HG03064 (cell line): ENCODE data around the gene KCNA5.

Source experiments
- ATAC-seq: cut with Tn5 transposase; IDR thresholded peaks from one replicate; pipeline ENCODE4 v1.9.1; 2021; ENCODE audit warnings: low read depth; ENCODE audit not compliant: unreplicated experiment

Gene KCNA5

DNA sequence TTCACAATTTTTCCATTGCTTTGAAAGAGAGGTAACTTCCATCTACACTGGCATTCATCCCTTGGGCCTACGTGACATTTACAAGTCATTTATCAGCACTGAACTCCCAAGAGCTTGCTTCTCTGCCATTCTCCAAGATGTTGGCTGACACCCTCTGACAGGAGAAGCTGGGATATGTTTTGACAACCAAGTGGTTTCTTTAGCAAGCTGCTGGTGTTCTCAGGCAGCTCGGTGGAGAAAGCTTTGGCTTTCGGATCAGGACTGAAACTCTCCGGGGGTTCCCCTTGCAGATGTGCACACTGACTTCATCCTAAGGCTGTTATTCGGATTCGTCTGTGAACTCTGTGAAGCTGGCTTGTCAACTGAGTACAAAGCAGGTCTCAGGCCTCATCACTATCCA, 15.7 kb downstream of the KCNA5 start:
- no peak for ATAC-seq

DNA sequence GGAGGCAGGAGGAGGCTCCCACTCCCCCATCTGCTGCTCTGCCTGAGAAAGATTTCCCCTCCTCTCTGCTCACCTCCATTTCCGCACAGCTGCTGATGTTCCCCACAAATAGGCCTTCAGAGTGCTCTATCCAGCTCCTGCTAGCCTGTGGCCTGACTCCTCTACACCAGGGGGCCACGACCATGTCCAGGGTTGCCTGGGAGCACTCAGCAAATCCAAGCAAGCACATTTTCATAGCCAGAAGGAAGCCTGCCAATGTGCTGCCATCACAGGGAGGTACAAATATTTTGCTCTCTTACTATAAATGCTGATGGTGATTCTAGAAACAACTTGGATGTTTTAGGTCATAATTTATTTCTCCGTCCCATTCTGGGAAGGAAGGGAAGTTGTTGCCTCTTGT, 17.3 kb downstream of the KCNA5 start:
- no peak for ATAC-seq

DNA sequence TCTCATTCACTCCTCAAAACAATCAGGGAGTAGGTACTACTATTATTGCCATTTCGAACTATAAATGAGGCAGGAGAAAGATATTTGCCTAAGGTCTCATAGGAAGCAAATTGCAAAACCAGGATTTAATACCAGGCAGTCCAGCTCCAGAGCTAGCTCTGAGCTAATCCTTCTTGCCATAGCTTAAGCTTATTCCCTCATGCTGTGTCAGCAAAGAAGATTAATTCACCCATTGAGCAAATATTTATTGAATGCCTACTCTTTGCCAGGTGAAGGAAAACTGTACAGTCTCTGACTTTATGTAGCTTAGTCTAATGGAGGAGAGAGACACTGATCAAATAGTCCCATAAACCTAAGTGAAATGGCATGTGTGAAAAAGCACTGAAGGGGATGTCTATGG, 19.5 kb downstream of the KCNA5 start:
- no peak for ATAC-seq

DNA sequence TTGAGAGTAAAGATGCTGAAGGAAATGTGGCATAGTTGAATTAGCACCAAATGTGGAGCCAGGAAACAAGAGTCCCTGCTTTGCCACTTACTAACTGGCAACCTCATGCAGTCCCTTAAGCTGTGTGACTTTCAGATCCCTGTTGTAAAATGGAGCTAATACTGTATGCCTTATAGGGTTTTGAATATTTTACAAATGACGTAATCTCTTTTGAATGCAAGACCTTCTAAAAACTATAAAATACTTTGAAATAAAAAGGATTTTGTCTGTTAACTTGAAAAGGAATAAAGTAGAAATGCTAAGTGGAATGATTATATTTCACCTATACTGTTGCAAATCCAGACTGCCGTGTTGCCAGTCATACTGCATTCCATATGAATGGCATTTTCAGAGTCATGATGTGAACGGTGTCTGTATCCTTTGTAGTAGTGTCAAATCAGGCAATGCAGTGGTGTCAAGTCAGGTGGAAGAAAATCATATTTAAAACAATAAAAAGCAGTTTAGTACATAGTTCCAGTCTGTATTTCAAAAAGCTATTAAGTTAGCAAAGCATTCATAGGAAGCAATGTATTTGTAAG, 21.3 kb downstream of the KCNA5 start:
- no peak for ATAC-seq

DNA sequence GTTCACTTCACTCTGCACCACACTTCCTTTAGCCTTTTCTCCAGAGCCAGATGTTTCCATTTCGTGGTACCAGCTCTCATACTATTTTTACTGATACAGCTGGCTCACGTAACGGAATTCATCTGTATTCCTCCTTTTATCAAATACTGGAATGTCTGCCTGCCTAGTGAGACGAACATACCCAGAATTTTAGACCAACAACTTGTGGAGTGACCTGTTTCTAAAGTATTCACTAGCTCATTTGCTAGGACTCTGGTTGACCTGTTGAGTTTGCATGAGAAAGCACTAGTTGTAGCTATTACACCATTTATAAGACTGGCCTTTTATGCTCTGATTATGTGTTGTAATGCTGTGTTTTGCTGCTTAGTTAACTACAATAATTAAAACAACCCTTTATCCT, 22.6 kb downstream of the KCNA5 start:
- no peak for ATAC-seq

DNA sequence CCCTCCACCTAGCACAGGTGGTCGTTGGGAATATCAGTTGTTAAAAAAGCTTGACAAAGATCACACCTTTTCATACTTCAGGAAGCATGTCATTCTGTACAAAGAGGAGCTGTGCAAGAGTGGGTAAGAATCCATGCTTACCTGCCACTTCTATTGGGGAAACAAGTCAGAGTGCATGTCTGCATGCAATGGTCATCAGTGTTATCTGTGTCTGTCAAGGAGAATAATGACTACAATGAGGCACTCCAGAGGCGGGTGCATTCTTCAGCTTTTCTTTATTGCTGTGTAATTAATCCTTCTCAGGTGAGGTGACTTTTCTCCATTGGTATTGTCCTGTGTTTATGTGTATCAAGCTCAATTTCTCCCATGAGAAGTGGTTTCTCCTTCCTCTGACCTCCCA, 24.4 kb downstream of the KCNA5 start:
- ATAC-seq: no peak

DNA sequence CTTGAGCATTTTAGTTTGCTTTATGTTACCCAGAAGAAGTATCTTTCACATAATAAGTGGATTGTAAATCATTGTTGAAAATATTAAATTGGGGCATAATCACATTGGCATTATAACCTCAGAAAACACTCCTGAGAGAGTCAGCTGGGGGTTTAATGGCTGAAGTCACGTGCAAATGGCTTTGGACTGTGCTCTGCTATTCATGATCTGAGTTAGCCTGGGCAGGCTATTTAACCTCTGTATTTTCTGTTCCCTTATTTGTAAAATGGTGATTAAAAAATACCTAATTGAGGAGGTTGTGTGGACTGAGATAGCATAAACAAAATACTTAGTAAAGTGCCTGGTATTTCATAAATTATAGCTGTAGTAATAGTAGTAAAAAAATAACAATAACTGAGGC, 24.9 kb downstream of the KCNA5 start:
- no peak for ATAC-seq

DNA sequence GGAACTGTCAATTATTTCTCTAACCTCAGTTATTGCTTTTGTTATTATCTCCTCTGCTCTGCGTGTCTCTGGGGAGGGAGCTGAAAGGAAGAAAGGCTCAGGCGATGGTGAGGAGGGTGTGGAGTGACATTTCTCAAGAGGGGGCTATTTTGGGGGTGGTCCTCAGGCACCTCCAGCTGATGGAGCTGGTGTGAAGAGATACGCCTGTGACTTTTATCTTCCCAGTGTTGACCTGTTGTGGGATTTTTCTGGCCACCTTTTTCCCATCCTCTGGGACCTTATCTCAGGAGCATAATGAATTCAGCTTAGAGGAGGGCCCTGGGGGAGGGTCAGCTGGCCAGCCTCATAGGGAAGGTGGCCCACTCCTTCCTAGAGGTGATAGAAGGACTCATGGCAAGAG, 26.4 kb downstream of the KCNA5 start:
- ATAC-seq: no peak

GRCh38 chr12:5071496-5071895, 27.8 kb downstream of the KCNA5 start:
- ATAC-seq: no peak

- ATAC-seq: no peak
These were observed 28.6 kb downstream of the KCNA5 start for GRCh38 chr12:5072311-5072710.

DNA sequence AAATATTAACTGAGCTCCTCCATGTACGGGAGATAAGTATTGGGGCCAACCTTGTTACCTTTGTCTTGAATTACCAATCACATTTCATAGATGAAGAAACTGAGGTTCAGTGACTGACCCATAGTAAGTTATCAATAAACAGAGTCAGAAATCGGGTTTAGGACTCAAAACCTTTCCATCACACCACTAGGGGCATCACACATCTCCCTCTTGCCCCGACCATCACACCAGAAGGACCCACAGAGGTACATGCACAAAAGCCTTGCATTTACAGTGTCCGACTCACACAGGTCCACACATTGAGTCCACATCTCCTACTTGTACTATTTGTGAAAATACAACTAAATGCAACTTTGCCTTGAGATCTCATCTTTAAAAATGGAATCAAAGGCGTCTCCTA, 29.4 kb downstream of the KCNA5 start:
- ATAC-seq: no peak

DNA sequence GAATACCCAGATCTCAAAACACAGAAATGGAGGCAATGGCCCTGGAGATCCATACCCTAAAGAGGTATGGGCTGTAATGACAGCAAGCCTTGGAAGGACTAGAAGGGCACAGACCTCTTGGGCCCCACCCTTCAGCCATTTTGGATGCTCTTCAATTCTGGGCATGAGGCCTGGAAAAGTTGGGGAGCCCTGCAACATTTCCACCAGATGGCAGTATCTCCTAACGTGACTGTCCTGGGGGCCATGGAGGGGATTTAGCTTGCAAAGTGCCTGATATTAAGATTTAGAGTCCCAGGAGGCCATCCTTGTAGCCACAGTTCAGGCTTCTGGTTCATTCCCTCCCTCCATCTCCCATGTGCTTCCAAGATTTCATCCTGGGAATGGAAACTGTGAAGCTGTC, 30.2 kb downstream of the KCNA5 start:
- no peak for ATAC-seq

DNA sequence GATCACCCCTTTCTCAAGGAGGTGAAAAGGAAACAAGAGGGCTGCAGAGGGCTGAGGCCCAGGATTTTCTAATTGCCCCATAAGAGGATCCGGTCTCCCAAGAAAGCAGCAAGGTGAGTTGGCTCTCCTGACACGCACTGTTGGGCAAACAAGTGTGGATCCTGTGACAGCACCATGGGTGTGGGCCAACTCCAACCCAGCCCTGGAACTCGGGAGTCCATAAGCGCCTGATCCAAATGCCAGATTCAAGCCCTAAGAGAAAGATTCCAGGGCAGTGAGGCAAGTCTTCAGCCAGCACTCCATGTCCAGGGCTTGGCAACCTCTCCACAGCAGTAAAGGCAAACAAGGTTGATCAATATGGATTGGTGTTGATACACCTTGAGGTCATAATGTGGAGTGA, 33.1 kb downstream of the KCNA5 start:
- no peak for ATAC-seq

DNA sequence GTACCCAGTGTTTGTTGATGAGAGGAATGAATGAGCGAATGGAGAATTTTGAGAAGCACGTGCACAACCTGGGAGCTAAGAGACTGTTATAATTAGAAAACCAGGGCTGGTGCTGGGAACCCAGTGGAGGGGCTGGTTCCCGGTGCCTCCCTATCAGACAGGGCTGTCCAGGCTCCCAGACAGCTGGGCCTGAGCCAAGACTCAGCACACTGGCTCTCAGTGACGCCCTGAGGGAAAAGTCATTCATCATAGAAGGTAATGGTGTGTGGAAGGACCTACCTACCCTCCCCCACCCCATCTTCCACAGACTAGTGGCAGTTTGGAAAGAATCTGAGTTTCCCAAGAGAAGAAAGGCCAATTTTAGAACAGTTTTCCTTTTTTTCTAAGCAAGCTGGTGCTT, 34.7 kb downstream of the KCNA5 start:
- ATAC-seq: no peak

DNA sequence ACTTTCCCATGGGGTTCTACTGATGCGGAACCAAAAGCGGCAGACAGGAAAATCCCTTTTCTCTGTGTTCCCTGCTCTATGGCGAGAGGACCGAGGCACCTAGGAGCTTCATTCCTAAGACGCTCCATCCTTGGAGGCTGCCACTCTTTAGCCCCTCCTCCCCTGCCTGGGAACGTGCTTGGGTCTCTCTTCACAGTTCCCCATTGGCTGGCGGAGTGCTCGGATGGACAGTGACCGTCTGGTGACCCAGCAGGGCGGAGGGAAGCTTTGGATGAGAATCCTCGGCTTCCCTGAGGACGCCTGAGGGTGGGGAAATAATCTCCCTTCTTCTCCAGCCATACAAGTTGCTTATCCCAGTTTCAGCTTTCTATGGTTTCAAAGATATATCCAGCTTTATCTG, 37.3 kb downstream of the KCNA5 start:
- no peak for ATAC-seq

- ATAC-seq: no peak
These were observed 40.5 kb downstream of the KCNA5 start for GRCh38 chr12:5083955-5084849.

- no peak for ATAC-seq
These were observed 42.2 kb downstream of the KCNA5 start for GRCh38 chr12:5085896-5086295.

- no peak for ATAC-seq
These were observed 44.3 kb downstream of the KCNA5 start for GRCh38 chr12:5087831-5088554.

DNA sequence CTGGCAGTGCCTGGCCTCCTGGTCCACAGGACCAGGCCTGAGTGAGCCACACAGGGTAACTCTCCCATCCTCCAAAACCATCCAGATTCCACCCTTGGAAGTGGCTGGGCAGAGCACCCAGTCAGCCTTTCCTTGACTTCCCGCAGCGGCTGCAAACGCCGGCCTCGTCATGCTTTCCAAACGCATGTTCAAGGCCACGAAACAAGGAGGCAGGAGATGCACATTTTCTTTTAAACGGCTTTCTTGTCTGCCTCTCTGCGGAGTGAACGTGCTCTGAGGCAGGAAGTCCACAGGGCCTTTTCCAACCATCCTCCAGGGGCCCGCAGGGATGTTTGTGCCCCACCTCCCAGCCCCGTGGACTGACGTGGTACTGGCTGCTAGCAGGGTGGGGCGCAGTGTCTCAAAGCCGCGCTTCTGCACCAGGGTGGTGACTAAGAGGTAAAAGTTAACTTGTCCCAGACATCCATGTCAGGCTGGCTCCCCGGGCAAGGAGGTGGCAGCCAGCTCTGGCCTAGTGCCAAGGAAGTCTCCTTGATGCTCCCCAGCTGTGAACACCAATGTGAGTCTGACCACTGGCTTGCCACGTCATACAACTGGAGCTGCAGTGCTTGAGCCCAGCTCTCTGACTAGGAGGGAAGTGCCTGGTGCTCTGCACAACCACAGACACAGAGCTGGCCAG, 45.0 kb downstream of the KCNA5 start:
- no peak for ATAC-seq

- no peak for ATAC-seq
These were observed 50.9 kb downstream of the KCNA5 start for GRCh38 chr12:5094551-5094950.

- no peak for ATAC-seq
These were observed 51.3 kb downstream of the KCNA5 start for GRCh38 chr12:5094986-5095385.
